Measurements from ENCODE around the gene RFNG.
A peak's percentile ranks its signal among the peaks of the same experiment; 100 is the strongest.

RFNG gene

GRCh38 chr17:82022310-82022980 lies 29.2 kb downstream of the RFNG start, which contains the start of gene CENPX:
Gene CENPX, minus strand, starts transcription at chr17:82022878. Its CDS starts 17 bp downstream, at chr17:82022861.
- H3K4me3 ChIP-seq (ENCODE audit: low read depth, low read length): peak within 1 kb of the TSS; percentile 85
- TF ChIP-seq CTCF (IDR thresholded peaks at IDR 0.05; ENCODE audit: low read depth, low read length): no peak

- peak overlapping the region; percentile 85 for H3K4me3 ChIP-seq (ENCODE audit: low read depth, low read length)
- no peak for TF ChIP-seq CTCF (IDR thresholded peaks at IDR 0.05; ENCODE audit: low read depth, low read length)
Observed at GRCh38 chr17:82021900-82022309, 29.7 kb downstream of the RFNG start.

- TF ChIP-seq CTCF (IDR thresholded peaks at IDR 0.05; ENCODE audit: low read depth, low read length): peak; percentile 77; the same call in 1 of the 2 replicates
- H3K4me3 ChIP-seq (ENCODE audit: low read depth, low read length): peak overlapping the region; percentile 85
Observed at GRCh38 chr17:82021107-82021899, 30.3 kb downstream of the RFNG start.

GRCh38 chr17:82020572-82021106 lies 31.0 kb downstream of the RFNG start:
- no peak overlapping the region for H3K4me3 ChIP-seq (ENCODE audit: low read depth, low read length)
- no peak for TF ChIP-seq CTCF (IDR thresholded peaks at IDR 0.05; ENCODE audit: low read depth, low read length)

GRCh38 chr17:82019690-82020571 lies 31.7 kb downstream of the RFNG start:
- TF ChIP-seq CTCF (IDR thresholded peaks at IDR 0.05; ENCODE audit: low read depth, low read length): peak; percentile 74

GRCh38 chr17:82018989-82019689 lies 32.5 kb downstream of the RFNG start:
- TF ChIP-seq CTCF (IDR thresholded peaks at IDR 0.05; ENCODE audit: low read depth, low read length): no peak
- H3K4me3 ChIP-seq (ENCODE audit: low read depth, low read length): no peak overlapping the region

More at GRCh38 chr17:82019690-82020571, 31.7 kb downstream of the RFNG start:
- H3K4me3 ChIP-seq (ENCODE audit: low read depth, low read length): no peak overlapping the region
